Right atrium auricular region (tissue), 2 donors: ENCODE measurements around the gene DGCR6L. TPM values are rescaled to one million over a fixed set of nuclear protein-coding genes. Genes with fewer than 3 reads are reported as not detected.
"Not testable (repeated sequence)": the region's sequence is repeated elsewhere in the genome, so short reads cannot be mapped to it uniquely, and the experiment has no call there.

Source experiments
- DNase-seq: peaks from one replicate; pipeline ENCODE4 v3.0.0-alpha.2; 2019; ENCODE audit warnings: low spot score
- H3K27ac ChIP-seq, 2 donors: fragments of 200-600 bp; sonication (generic); 1 replicate in 1 of 2; 2 replicates in 1 of 2; pipeline ENCODE4 v1.5.1; 2016 to 2019
- H3K27me3 ChIP-seq, 2 donors: fragments of 200-600 bp; sonication (generic); one replicate each; pipeline versions ENCODE4 v1.5.1 to v1.6.0; 2017 to 2019
- H3K36me3 ChIP-seq: fragments of 200-600 bp; sonication (generic); one replicate; pipeline ENCODE4 v1.5.1; 2016
- H3K4me1 ChIP-seq, 2 donors: fragments of 200-600 bp; sonication (generic); one replicate each; pipeline versions ENCODE4 v1.5.1 to v1.6.0; 2017 to 2019
- H3K4me3 ChIP-seq, 2 donors: fragments of 200-600 bp; sonication (generic); 1 replicate in 1 of 2; 2 replicates in 1 of 2; pipeline ENCODE4 v1.5.1; 2017 to 2019; ENCODE audit warnings: mild to moderate bottlenecking in 1 of 2, moderate library complexity in 1 of 2
- H3K9me3 ChIP-seq, 2 donors: fragments of 200-600 bp; sonication (generic); one replicate each; pipeline ENCODE4 v1.5.1; 2019
- total RNA-seq, 2 donors: library from RNA; depleted of rRNA; stranded (reverse); fragments of >200 nt; gene quantifications; one replicate each; pipeline ENCODE4 v1.1.0, GENCODE V29; 2016
- TF ChIP-seq, protein P1 (sequence below), 2 donors: fragments of 200-600 bp; sonication (generic); IDR thresholded peaks; one replicate each; pipeline ENCODE4 v1.5.1; 2019; ENCODE audit warnings: antibody characterized with exemption in 2 of 2

Gene DGCR6L
- total RNA-seq, 2 donors from 2014 or later, result 60.4 to 64.3 TPM

DNA sequence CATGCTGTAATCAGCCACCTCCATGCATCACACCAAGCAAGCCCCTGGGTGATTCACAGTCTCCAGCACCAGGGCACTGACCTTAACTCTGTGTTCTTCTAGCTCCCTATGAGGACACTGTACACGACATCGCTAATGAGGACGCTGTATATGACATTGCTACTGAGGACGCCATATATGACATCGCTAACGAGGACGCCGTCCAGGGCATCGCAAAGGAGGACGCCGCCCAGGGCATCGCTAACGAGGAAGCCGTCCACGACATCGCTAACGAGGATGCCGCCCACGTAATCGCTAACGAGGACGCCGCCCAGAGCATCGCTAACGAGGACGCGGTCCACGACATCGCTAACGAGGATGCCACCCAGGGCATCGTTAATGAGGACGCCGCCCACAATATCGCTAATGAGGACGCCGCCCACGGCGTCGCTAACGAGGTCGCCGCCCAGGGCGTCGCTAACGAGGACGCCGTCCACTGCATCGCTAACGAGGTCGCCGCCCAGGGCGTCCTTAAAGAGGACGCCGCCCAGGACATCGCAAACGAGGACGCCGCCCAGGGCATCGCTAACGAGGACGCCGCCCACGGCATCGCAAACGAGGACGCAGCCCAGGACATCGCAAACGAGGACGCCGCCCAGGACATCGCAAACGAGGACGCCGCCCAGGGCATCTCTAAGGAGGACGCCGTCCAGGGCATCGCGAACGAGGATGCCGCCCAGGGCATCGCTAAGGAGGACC is 34.5 kb upstream of the DGCR6L start:
- no peak for DNase-seq
- H3K27ac ChIP-seq, result no peak overlapping the region
- no peaks in the 10 kb centered on the region for H3K36me3 ChIP-seq
- no peaks in the 10 kb centered on the region for H3K9me3 ChIP-seq
- H3K27me3 ChIP-seq, result no peaks in the 10 kb centered on the region
- H3K4me1 ChIP-seq, result no peaks in the 10 kb centered on the region
- TF ChIP-seq, protein P1, sequence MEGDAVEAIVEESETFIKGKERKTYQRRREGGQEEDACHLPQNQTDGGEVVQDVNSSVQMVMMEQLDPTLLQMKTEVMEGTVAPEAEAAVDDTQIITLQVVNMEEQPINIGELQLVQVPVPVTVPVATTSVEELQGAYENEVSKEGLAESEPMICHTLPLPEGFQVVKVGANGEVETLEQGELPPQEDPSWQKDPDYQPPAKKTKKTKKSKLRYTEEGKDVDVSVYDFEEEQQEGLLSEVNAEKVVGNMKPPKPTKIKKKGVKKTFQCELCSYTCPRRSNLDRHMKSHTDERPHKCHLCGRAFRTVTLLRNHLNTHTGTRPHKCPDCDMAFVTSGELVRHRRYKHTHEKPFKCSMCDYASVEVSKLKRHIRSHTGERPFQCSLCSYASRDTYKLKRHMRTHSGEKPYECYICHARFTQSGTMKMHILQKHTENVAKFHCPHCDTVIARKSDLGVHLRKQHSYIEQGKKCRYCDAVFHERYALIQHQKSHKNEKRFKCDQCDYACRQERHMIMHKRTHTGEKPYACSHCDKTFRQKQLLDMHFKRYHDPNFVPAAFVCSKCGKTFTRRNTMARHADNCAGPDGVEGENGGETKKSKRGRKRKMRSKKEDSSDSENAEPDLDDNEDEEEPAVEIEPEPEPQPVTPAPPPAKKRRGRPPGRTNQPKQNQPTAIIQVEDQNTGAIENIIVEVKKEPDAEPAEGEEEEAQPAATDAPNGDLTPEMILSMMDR (IDR thresholded peaks at IDR 0.05), result no peak
- no peak overlapping the region for H3K4me3 ChIP-seq

DNA sequence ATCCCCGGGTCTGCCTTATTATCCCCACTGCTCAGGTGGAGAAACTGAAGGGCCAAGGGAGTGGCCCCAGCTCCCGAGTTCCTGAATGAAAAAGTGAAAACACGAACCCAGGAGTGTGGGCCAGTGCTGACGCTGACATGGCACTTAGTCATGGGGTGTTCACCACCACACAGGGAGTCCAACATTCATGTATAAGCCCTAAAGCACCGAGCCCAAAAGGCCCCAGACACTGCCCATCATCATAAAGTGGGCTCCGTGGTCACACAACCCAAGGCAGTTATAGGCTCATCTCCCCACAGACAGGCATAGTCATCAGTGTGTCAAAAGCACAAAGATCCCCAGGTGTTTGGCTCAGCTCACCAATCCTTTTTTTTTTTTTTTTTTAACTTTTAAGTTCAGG is 32.7 kb upstream of the DGCR6L start:
- H3K9me3 ChIP-seq, H3K4me3 ChIP-seq, H3K36me3 ChIP-seq, DNase-seq, H3K27me3 ChIP-seq, H3K4me1 ChIP-seq, H3K27ac ChIP-seq: not testable (repeated sequence)

GRCh38 chr22:20346553-20346952 is 26.7 kb upstream of the DGCR6L start:
- not testable (repeated sequence) for H3K27ac ChIP-seq, H3K9me3 ChIP-seq, H3K4me3 ChIP-seq, H3K27me3 ChIP-seq, H3K4me1 ChIP-seq, H3K36me3 ChIP-seq, DNase-seq

DNA sequence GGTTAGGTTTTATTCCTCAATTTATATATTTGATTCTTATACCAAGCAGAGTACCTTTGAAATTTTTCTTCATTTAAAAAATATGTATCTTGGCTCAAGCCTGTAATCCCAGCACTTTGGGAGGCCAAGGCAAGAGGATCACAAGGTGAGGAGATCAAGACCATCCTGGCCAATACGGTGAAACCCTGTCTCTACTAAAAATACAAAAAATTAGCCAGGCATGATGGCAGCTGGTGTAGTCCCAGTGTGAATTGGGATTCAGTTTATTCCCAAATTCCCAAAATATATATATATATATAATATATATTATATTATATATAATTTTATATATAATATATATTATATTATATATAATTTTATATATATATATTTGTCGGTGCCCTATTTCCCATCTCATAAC is 18.4 kb upstream of the DGCR6L start:
- not testable (repeated sequence) for H3K4me3 ChIP-seq, H3K4me1 ChIP-seq, H3K36me3 ChIP-seq, H3K27ac ChIP-seq, DNase-seq, H3K27me3 ChIP-seq, H3K9me3 ChIP-seq

- not testable (repeated sequence) for H3K9me3 ChIP-seq, DNase-seq, H3K4me1 ChIP-seq, H3K27ac ChIP-seq, H3K4me3 ChIP-seq, H3K27me3 ChIP-seq, H3K36me3 ChIP-seq
Measured at GRCh38 chr22:20337807-20338206, 17.9 kb upstream of the DGCR6L start.

- H3K4me1 ChIP-seq, result not testable (repeated sequence)
Measured at GRCh38 chr22:20336561-20336960, 16.7 kb upstream of the DGCR6L start.

GRCh38 chr22:20328569-20328930 is 8.7 kb upstream of the DGCR6L start:
- not testable (repeated sequence) for H3K36me3 ChIP-seq, H3K27me3 ChIP-seq, H3K4me3 ChIP-seq, H3K27ac ChIP-seq, H3K4me1 ChIP-seq, DNase-seq, H3K9me3 ChIP-seq

More at GRCh38 chr22:20336561-20336960, 16.7 kb upstream of the DGCR6L start:
- H3K9me3 ChIP-seq, DNase-seq, H3K4me3 ChIP-seq, H3K36me3 ChIP-seq, H3K27ac ChIP-seq, H3K27me3 ChIP-seq: not testable (repeated sequence)

DNA sequence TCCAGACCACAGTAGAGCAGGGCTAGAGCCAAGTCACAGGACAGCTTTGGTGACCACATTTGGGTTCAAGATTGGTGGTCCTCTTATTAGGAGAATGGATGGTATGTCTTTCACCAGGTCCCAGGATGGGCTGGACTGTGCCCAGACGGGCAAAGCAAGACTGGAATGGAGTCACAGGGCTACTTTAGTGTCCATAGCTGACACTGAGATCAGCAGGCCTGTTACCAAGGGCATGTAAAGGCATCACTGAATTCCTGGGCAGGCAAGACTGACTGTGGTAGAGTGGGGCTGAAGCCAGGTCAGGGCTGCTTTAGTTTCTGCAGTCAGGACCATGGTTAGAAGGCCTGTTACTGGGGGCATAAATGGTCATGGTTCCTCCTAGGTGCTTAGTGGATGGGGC is 6.1 kb upstream of the DGCR6L start:
- not testable (repeated sequence) for H3K36me3 ChIP-seq, H3K4me3 ChIP-seq, H3K27me3 ChIP-seq, H3K27ac ChIP-seq, H3K9me3 ChIP-seq, DNase-seq
- peaks cover 0 to 14% of the 10 kb centered on the region in 2 donors for H3K4me1 ChIP-seq

- Histone ChIP-seq H3K9me3 (no peaks in the 10 kb centered on the region), H3K27ac (no peak overlapping the region), H3K4me1 (peaks cover 0 to 23% of the 10 kb centered on the region in 2 donors), H3K4me3 (no peak overlapping the region), H3K36me3 (no peaks in the 10 kb centered on the region), H3K27me3 (no peaks in the 10 kb centered on the region)
- DNase-seq, result peak; percentile 34
- TF ChIP-seq, protein P1 (IDR thresholded peaks at IDR 0.05), result no peak
Measured at GRCh38 chr22:20324139-20324516, 4.3 kb upstream of the DGCR6L start.

- not testable (repeated sequence) for H3K4me3 ChIP-seq, H3K9me3 ChIP-seq, H3K27me3 ChIP-seq, H3K36me3 ChIP-seq
- Histone ChIP-seq H3K27ac (peak overlapping the region; percentile 92), H3K4me1 (peaks cover 0 to 43% of the 10 kb centered on the region in 2 donors)
- peak; percentile 43 for DNase-seq
Measured at GRCh38 chr22:20321552-20322211, 1.8 kb upstream of the DGCR6L start.

- peak; percentile 56 for DNase-seq
- peaks cover 0 to 43% of the 10 kb centered on the region in 2 donors for H3K4me1 ChIP-seq
- H3K27me3 ChIP-seq, H3K36me3 ChIP-seq, H3K9me3 ChIP-seq: not testable (repeated sequence)
- peak overlapping the region; percentile 77 to 92 for H3K4me3 ChIP-seq
- peak overlapping the region; percentile 92 for H3K27ac ChIP-seq
Measured at GRCh38 chr22:20320659-20321551, 1.0 kb upstream of the DGCR6L start.
